HCT116 (cell line): Measurements from ENCODE around the gene GLCE. TPM values are rescaled to one million over a fixed set of nuclear protein-coding genes. Genes with fewer than 3 reads are reported as not detected.

Source experiments
- ATAC-seq: fragments of 200-7000 bp; cut with Tn5 transposase; 2 replicates; pipeline ENCODE4 v1.9.1; 2020; ENCODE audit warnings: mild to moderate bottlenecking, moderate library complexity
- BruUV-seq: library from RNA; stranded (reverse); fragments of 400-500 nt; replicated peaks from 2 replicates; lab custom pipeline; 2021; lab: Mats Ljungman, UMichigan
- CTCF ChIA-PET: fragments of 300-600 bp; sonication (Branson Sonifier 250); formaldehyde crosslinking; loops from one replicate; lab custom pipeline; 2021; ENCODE audit warnings: antibody characterized with exemption; lab: Charles Lee
- POLR2A ChIA-PET: fragments of 300-600, 350-600 bp; sonication (Branson Sonifier 250); formaldehyde crosslinking; loops from one replicate; lab custom pipeline; 2021; ENCODE audit warnings: antibody characterized with exemption; lab: Charles Lee
- RAD21 ChIA-PET, 2 experiments: fragments of 300-600 bp; sonication (Branson Sonifier 250); formaldehyde crosslinking; loops; one replicate each; lab custom pipeline; 2023; ENCODE audit warnings: low total read pairs in 2 of 2; ENCODE audit not compliant: uncharacterized antibody in 2 of 2, unreplicated experiment in 2 of 2, low non-redundant PET in 1 of 2; lab: Charles Lee
- DNase-seq: peaks from one replicate; pipeline ENCODE4 v3.0.0-alpha.2; 2010; ENCODE audit warnings: low read depth, low spot score
- H2AFZ ChIP-seq: fragments of 200-600 bp; shearing (Covaris generic), sonication (generic); 2 replicates; pipeline ENCODE4 v1.6.1; 2017; ENCODE audit warnings: low read depth, mixed run types, mixed read lengths, antibody characterized with exemption, low read length; ENCODE audit not compliant: poor library complexity, severe bottlenecking
- H3K27ac ChIP-seq: 2 replicates; pipeline ENCODE4 v1.5.1; 2012; ENCODE audit warnings: low read depth, low read length
- H3K27me3 ChIP-seq: fragments of 200-600 bp; sonication (generic); 2 replicates; pipeline ENCODE4 v1.6.1; 2016; ENCODE audit warnings: mixed run types, low read length, mixed read lengths; ENCODE audit not compliant: insufficient read depth
- H3K36me3 ChIP-seq, 2 experiments: fragments of 200-500 bp in 1 of 2; fragments of 200-600 bp in 1 of 2; sonication (Bioruptor generic) in 1 of 2; sonication (generic) in 1 of 2; 2 replicates each; pipeline versions ENCODE4 v1.5.1 to v1.6.1; 2014 to 2016; ENCODE audit warnings: low read length in 2 of 2, inconsistent platforms in 1 of 2, mixed read lengths in 1 of 2, mixed run types in 1 of 2; ENCODE audit not compliant: insufficient read depth in 2 of 2, control insufficient read depth in 1 of 2
- H3K4me1 ChIP-seq, 2 experiments: fragments of 200-600 bp in 1 of 2; sonication (generic) in 1 of 2; 2 replicates each; pipeline versions ENCODE4 v1.5.1 to v1.6.1; 2012 to 2017; ENCODE audit warnings: low read length in 2 of 2, inconsistent platforms in 1 of 2, mild to moderate bottlenecking in 1 of 2, mixed read lengths in 1 of 2, mixed run types in 1 of 2, moderate library complexity in 1 of 2; ENCODE audit not compliant: insufficient read depth in 2 of 2, control insufficient read depth in 1 of 2
- H3K4me2 ChIP-seq: fragments of 200-600 bp; sonication (generic); 2 replicates; pipeline ENCODE4 v1.6.1; 2017; ENCODE audit warnings: mixed run types, low read length, mixed read lengths
- H3K4me3 ChIP-seq, 2 experiments: fragments of 200-600 bp in 1 of 2; sonication (generic) in 1 of 2; replicated peaks in 1 of 2; 2 replicates each; pipeline ENCODE4 v1.5.1; 2011 to 2016; ENCODE audit warnings: low read length in 2 of 2, control low read depth in 1 of 2, low read depth in 1 of 2, mild to moderate bottlenecking in 1 of 2, mixed read lengths in 1 of 2, mixed run types in 1 of 2
- H3K79me2 ChIP-seq: fragments of 200-600 bp; sonication (generic); 2 replicates; pipeline ENCODE4 v1.6.1; 2017; ENCODE audit warnings: mild to moderate bottlenecking, mixed run types, low read length, moderate library complexity, mixed read lengths; ENCODE audit not compliant: insufficient read depth
- H3K9ac ChIP-seq: fragments of 200-600 bp; sonication (generic); 2 replicates; pipeline ENCODE4 v1.6.1; 2016; ENCODE audit warnings: low read length, mixed read lengths
- H3K9me2 ChIP-seq: fragments of 200-600 bp; sonication (generic), shearing (Covaris generic); 2 replicates; pipeline ENCODE4 v1.6.1; 2017; ENCODE audit warnings: mixed run types, mild to moderate bottlenecking, moderate library complexity; ENCODE audit not compliant: insufficient read depth
- H3K9me3 ChIP-seq, 2 experiments: fragments of 200-500 bp in 1 of 2; fragments of 200-600 bp in 1 of 2; sonication (Bioruptor generic) in 1 of 2; sonication (generic) in 1 of 2; 2 replicates each; pipeline ENCODE4 v1.6.1; 2014 to 2017; ENCODE audit warnings: low read length in 2 of 2, mixed read lengths in 2 of 2, inconsistent platforms in 1 of 2, low read depth in 1 of 2, mild to moderate bottlenecking in 1 of 2, mixed run types in 1 of 2, moderate library complexity in 1 of 2; ENCODE audit not compliant: control insufficient read depth in 1 of 2, insufficient read depth in 1 of 2
- H4K20me1 ChIP-seq: fragments of 200-600 bp; sonication (generic), shearing (Covaris generic); 2 replicates; pipeline ENCODE4 v1.6.1; 2017; ENCODE audit warnings: mixed run types, mild to moderate bottlenecking, moderate library complexity; ENCODE audit not compliant: insufficient read depth
- EGR1 ChIP-seq: IDR thresholded peaks from 2 replicates; pipeline ENCODE4 v1.6.1; 2012; ENCODE audit warnings: low read depth
- FOSL1 ChIP-seq: IDR thresholded peaks from 2 replicates; pipeline ENCODE4 v1.6.1; 2012; ENCODE audit warnings: low read depth
- YY1 ChIP-seq: IDR thresholded peaks from 2 replicates; pipeline ENCODE4 v1.6.1; 2011; ENCODE audit warnings: low read length, low read depth, moderate library complexity, mild to moderate bottlenecking; ENCODE audit not compliant: insufficient replicate concordance; ENCODE audit errors: extremely low read depth
- ZFX ChIP-seq: fragments of 450-650 bp; IDR thresholded peaks from 2 replicates; pipeline ENCODE4 v1.6.1; 2017
- intact Hi-C: fragments of 100-400 bp; cut with micrococcal nuclease; formaldehyde crosslinking; loops from 2 replicates; pipeline ENCODE4 v1.10.0; 2022
- total RNA-seq: library from RNA; stranded (reverse); gene quantifications from one replicate; pipeline ENCODE4 v1.2.1, GENCODE V29; 2021; ENCODE audit not compliant: unreplicated experiment
- TF ChIP-seq, protein P1 (sequence below): IDR thresholded peaks from 2 replicates; pipeline ENCODE4 v1.6.1; 2012; ENCODE audit warnings: low read depth

GLCE gene
- total RNA-seq, 1 experiment from 2014 or later, result 22.2 TPM

- Histone ChIP-seq H3K4me2 (no peak overlapping the region), H3K79me2 (no peaks in the 10 kb centered on the region), H3K36me3 (no peaks in the 10 kb centered on the region), H2AFZ (no peak overlapping the region), H3K9ac (no peak overlapping the region), H3K27me3 (no peaks in the 10 kb centered on the region), H3K27ac (no peak overlapping the region), H3K9me2 (no peaks in the 10 kb centered on the region), H3K9me3 (no peaks in the 10 kb centered on the region), H4K20me1 (no peaks in the 10 kb centered on the region), H3K4me1 (no peaks in the 10 kb centered on the region), H3K4me3 (no peak overlapping the region)
- no peak for ATAC-seq
- CTCF ChIA-PET, result interaction anchor here (1.0 kb wide), 1 partner anchor 10 kb away, joined by 3 read pairs; no protein-coding TSS in a partner anchor
- RAD21 ChIA-PET, result no interaction called here
- intact Hi-C loops, result no loop called here
- DNase-seq, result no peak
- BruUV-seq, result no TSS peak
- TF ChIP-seq FOSL1, result no peak
- TF ChIP-seq YY1, result no peak
- TF ChIP-seq EGR1, result no peak
- no peak for TF ChIP-seq ZFX
- TF ChIP-seq, protein P1, sequence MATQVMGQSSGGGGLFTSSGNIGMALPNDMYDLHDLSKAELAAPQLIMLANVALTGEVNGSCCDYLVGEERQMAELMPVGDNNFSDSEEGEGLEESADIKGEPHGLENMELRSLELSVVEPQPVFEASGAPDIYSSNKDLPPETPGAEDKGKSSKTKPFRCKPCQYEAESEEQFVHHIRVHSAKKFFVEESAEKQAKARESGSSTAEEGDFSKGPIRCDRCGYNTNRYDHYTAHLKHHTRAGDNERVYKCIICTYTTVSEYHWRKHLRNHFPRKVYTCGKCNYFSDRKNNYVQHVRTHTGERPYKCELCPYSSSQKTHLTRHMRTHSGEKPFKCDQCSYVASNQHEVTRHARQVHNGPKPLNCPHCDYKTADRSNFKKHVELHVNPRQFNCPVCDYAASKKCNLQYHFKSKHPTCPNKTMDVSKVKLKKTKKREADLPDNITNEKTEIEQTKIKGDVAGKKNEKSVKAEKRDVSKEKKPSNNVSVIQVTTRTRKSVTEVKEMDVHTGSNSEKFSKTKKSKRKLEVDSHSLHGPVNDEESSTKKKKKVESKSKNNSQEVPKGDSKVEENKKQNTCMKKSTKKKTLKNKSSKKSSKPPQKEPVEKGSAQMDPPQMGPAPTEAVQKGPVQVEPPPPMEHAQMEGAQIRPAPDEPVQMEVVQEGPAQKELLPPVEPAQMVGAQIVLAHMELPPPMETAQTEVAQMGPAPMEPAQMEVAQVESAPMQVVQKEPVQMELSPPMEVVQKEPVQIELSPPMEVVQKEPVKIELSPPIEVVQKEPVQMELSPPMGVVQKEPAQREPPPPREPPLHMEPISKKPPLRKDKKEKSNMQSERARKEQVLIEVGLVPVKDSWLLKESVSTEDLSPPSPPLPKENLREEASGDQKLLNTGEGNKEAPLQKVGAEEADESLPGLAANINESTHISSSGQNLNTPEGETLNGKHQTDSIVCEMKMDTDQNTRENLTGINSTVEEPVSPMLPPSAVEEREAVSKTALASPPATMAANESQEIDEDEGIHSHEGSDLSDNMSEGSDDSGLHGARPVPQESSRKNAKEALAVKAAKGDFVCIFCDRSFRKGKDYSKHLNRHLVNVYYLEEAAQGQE, result no peak
- POLR2A ChIA-PET, result no interaction called here
These were observed 129.1 kb downstream of the GLCE start for GRCh38 chr15:69289342-69290146.
